ENCODE measurements around the gene C1QTNF9. TPM values are rescaled to one million over a fixed set of nuclear protein-coding genes. Genes with fewer than 3 reads are reported as not detected.

C1QTNF9 gene
- total and polyA plus RNA-seq, 9 of the 15 experiments (the other 6 are each of a cell fraction or from before 2014, with no cell fraction given), result not detected

- Histone ChIP-seq H3K9me3 (replicated peaks; ENCODE audit: control insufficient read depth, insufficient read depth, low read depth, low read length) (no peaks in the 10 kb centered on the region), H3K36me3 (ENCODE audit: control insufficient read depth, insufficient read depth, low read length) (no peaks in the 10 kb centered on the region), H3K4me1 (replicated peaks in 1 of 2; ENCODE audit: control insufficient read depth in 2 of 2, insufficient read depth in 2 of 2, low read length in 2 of 2) (no peaks in the 10 kb centered on the region), H3K27me3 (ENCODE audit: control insufficient read depth in 2 of 2, insufficient read depth in 2 of 2, low read length in 2 of 2) (peaks cover 0 to 9% of the 10 kb centered on the region in 2 experiments; a peak in 2 of 5 replicates), H2AFZ (ENCODE audit: low read depth, low read length) (no peak overlapping the region), H3K4me3 (no peak overlapping the region), H3K9ac (ENCODE audit: insufficient read depth in 1 of 2, low read depth in 2 of 2, low read length in 2 of 2) (no peak overlapping the region), H4K20me1 (replicated peaks; ENCODE audit: control insufficient read depth, insufficient read depth, low read length) (no peaks in the 10 kb centered on the region), H3K4me2 (ENCODE audit: insufficient read depth, low read length) (no peak overlapping the region), H3K27ac (ENCODE audit: extremely low read depth, low read depth, low read length) (no peak overlapping the region), H3K9me1 (ENCODE audit: control insufficient read depth, insufficient read depth, low read length) (no peaks in the 10 kb centered on the region), H3K79me2 (ENCODE audit: control insufficient read depth, insufficient read depth, low read length) (no peaks in the 10 kb centered on the region)
- DNase-seq (ENCODE audit: extremely low read depth in 1 of 4, low spot score in 3 of 4) (no peak), FAIRE-seq (no peak), ATAC-seq (no peak)
- ChIA-PET CTCF (ENCODE audit: low intra/inter-chr PET ratio) (no interaction called here), POLR2A (no interaction called here)
- intact Hi-C loops (cut with micrococcal nuclease) (no loop called here), in situ Hi-C loops (cut with MboI) (no loop called here)
- TF ChIP-seq CHCHD3 (CRISPR knock-in tag; IDR thresholded peaks at IDR 0.05) (no peak), HNRNPK (IDR thresholded peaks at IDR 0.05; ENCODE audit: low read depth, low read length, poor library complexity, severe bottlenecking) (no peak), CEBPB (tag; IDR thresholded peaks at IDR 0.05) (no peak), SRF (CRISPR knock-in tag; IDR thresholded peaks at IDR 0.05) (no peak), MAFF (IDR thresholded peaks at IDR 0.05; ENCODE audit: low read length) (no peak), ZNF175 (CRISPR knock-in tag; IDR thresholded peaks at IDR 0.05; ENCODE audit: low read depth) (no peak), U2AF2 (optimal IDR thresholded peaks at IDR 0.05; ENCODE audit: low read depth, low read length) (no peak), CBX8 (IDR thresholded peaks at IDR 0.05; ENCODE audit: borderline replicate concordance, extremely low read depth, low read depth, low read length, poor library complexity, severe bottlenecking) (no peak), U2AF1 (optimal IDR thresholded peaks at IDR 0.05; ENCODE audit: low read depth, low read length) (no peak), NR2C2 (CRISPR knock-in tag; IDR thresholded peaks at IDR 0.05) (no peak), NR2C2 (tag; IDR thresholded peaks at IDR 0.05) (no peak)
- 0% methylated on average over 3 of the region's 3 CpGs for WGBS (ENCODE audit: insufficient coverage, low coverage, missing lambda C conversion rate)
- BruUV-seq (replicated peaks), result no TSS peak
These were observed 43.9 kb upstream of the C1QTNF9 start for GRCh38 chr13:24265453-24265852.
